GM18526 (cell line): Measurements from ENCODE around the gene CNOT4.
A peak's percentile ranks its signal among the peaks of the same experiment; 100 is the strongest.

Source experiments
- POLR2A ChIP-seq: IDR thresholded peaks from 3 replicates; pipeline ENCODE4 v1.6.1; 2011; ENCODE audit not compliant: insufficient read length; ENCODE audit errors: extremely low read depth

The CNOT4 gene

DNA sequence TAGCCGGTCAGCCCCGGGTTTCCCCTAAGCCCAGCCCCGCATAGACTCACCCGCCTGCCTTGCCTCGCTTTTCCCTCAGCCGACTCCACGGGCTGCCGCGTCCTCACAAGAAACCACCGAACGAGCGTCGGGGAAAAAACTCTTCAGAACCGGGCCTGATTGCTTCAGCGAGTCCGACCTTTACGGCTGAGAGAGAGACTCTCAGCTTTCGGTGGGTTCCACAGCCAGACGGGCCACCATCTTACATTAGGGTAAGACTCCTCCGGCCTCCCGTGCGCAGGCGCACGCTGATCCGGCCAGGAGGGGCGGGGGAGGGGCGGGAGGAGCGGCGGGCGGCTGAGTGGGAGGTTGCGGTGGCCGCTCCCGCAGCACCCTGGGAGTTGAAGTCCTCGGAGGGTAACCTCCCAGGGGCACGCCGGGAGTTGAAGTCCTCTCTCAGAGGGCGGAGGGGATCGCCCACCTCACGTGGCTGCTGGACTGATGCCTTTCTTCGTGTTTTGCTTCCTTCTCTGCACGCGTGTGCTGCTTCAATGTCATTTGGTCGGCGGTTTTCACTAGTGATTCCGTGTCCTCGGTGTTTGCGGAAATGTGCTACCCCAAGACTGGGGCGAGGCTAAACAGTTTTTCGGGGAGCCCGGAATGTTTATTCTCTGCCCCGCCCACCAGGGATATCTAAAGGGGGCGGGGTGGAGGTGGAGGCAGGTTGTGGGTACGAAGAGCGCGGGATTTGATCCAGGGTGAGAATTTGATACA lies at the start of gene CNOT4:
Gene CNOT4 (minus strand): TSS at position 264 of the 753 bp plus-strand sequence. CDS start 71,771 bp downstream, outside the sequence.
- peak; percentile 90 for TF ChIP-seq POLR2A

DNA sequence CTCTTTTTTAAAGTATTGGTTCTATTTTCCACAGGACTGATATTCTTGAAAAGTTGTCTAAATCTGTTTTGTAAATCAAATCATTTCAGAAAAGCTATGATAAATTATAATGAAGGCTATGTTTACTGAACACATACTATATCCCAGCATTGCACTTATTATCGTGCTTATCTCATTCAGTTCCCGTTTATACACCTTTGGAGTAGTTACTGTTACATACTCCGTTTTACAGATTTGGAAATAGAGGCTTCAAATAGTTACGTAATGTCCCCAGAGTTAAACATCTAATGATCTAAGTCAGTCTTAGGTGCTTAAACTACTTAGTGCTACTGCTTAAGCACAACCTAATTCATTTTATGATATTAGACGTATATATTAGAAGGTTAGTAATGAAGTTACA lies 49.0 kb upstream of the CNOT4 start:
- no peak for TF ChIP-seq POLR2A

DNA sequence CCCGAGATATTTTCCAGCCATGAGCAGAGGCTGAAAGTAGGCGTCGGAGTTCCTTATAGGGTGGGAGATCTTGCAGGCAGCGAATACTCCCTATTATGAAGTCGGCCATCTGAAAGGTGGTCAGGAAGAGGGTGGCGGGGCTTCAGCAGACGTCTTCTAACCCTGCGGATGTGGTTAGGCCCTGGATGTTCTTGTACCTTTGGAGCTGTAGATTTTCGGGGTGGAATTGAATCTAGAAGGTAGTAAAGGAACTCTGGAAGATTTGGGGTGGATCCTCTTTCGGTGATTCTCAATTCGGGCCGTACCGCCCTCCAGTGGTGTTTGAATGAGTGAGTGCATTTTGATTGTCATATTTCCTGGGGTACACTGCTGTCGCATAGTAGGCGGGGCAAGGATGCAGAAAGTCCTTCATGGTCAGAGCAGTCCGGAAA lies 48.5 kb upstream of the CNOT4 start:
- TF ChIP-seq POLR2A = peak; percentile 3

- TF ChIP-seq POLR2A = peak; percentile 81
Observed at GRCh38 chr7:135557455-135558336, 47.8 kb upstream of the CNOT4 start, which contains the start of gene NUP205. TSS of gene NUP205 (plus strand) at chr7:135557917. CDS start at chr7:135557945, 28 bp downstream.

GRCh38 chr7:135553346-135553745 lies 43.4 kb upstream of the CNOT4 start:
- TF ChIP-seq POLR2A = no peak

DNA sequence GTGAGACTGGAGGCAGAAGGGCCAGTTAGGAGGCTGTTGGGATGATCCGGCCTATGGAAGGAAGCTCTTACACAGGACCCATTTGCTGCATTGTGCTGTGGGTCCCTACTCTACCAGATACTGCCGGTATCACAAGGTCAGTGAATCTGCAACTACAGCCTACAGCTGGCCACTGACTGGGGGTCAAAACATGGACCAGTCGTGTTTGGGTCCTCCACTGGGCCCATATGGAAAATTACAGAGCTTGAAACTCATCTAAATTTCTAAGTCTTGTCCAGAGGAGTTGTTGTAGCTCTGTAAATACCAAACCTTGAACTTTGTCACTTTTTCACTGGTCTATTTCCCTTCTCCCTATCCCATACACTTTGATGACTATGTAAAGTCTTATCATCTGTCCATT lies 42.2 kb upstream of the CNOT4 start:
- TF ChIP-seq POLR2A = no peak

- TF ChIP-seq POLR2A = no peak
Observed at GRCh38 chr7:135550196-135550595, 40.3 kb upstream of the CNOT4 start.

- no peak for TF ChIP-seq POLR2A
Observed at GRCh38 chr7:135541029-135541428, 31.1 kb upstream of the CNOT4 start.

- no peak for TF ChIP-seq POLR2A
Observed at GRCh38 chr7:135539629-135540028, 29.7 kb upstream of the CNOT4 start.

DNA sequence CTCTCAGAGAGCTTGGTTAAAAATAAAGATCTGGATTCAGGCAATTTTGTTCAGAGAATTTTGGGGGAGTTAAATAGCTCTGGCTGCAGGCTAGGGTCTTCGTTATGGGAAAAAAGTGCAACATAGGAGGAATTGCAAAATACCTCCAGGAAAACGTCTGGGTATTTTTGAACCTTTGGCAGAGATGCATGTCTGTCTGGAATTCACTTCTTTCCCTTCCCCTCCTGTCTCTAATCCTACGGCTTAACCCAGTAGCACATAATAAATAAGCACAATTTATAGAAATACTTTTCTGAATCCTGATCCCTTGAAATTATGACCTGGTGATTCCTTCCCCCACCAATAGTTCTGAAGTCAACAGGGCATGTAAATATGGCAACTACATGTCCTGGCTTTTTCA lies 28.5 kb upstream of the CNOT4 start:
- TF ChIP-seq POLR2A = no peak

- TF ChIP-seq POLR2A = no peak
Observed at GRCh38 chr7:135537905-135538304, 28.0 kb upstream of the CNOT4 start.

DNA sequence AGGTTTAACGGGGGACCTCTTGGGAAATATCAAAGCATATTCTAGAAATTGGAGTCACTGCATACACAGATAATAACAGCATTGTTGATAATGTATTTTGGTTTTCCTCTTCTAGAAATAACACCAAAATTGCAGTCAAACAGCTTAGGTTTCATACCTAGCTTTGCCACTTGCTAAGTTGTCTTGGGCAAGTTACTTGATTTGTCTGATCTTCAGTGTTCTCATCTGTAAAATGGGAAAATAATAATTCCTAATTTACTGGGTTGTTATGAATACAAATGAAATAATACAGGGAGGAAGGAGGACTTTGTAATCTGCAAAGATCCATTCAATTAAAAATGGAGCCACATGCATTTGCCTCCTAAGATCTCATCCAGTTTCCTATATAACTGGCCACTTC lies 27.6 kb upstream of the CNOT4 start:
- no peak for TF ChIP-seq POLR2A

GRCh38 chr7:135536150-135536549 lies 26.2 kb upstream of the CNOT4 start:
- TF ChIP-seq POLR2A = no peak

DNA sequence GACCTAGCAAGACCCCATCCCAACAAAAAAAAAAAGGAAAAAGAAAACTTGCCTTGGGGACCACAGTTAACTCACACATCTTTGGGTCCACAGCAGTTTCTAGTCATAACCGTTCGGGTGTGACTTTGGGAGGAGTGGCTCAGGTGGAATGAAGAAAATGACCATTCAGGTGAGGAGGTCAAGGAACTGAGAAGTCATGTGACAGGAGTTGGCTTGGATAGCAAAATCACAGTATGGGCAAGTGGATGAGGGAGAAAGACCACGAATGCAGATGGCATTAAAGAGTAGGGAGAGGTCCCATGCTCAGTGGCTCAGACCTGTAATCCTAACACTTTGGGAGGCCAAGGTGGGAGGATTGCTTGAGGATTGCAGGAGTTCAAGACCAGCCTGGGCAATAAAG lies 17.1 kb upstream of the CNOT4 start:
- no peak for TF ChIP-seq POLR2A

- no peak for TF ChIP-seq POLR2A
Observed at GRCh38 chr7:135525426-135525825, 15.5 kb upstream of the CNOT4 start.

GRCh38 chr7:135523146-135523545 lies 13.2 kb upstream of the CNOT4 start:
- no peak for TF ChIP-seq POLR2A
